GM23248 (cell line): ENCODE results near the gene PLEKHA6. TPM values are rescaled to one million over a fixed set of nuclear protein-coding genes. Genes with fewer than 3 reads are reported as not detected.

ENCODE experiments used
- DNase-seq: peaks from one replicate; pipeline ENCODE4 v3.0.0-alpha.2; 2015
- H2AFZ ChIP-seq: fragments of 200-600 bp; sonication (generic); 2 replicates; pipeline ENCODE4 v1.6.1; 2016; ENCODE audit warnings: antibody characterized with exemption
- H3F3A ChIP-seq: fragments of 200-600 bp; sonication (generic); 2 replicates; pipeline ENCODE4 v1.6.1; 2016; ENCODE audit warnings: mild to moderate bottlenecking, antibody characterized with exemption, mixed run types; ENCODE audit not compliant: insufficient read depth
- H3K27ac ChIP-seq: fragments of 200-600 bp; sonication (generic); 2 replicates; pipeline ENCODE4 v1.5.1; 2016; ENCODE audit warnings: mild to moderate bottlenecking
- H3K27me3 ChIP-seq: fragments of 200-600 bp; sonication (generic); replicated peaks from 2 replicates; pipeline ENCODE4 v1.6.1; 2016; ENCODE audit warnings: mild to moderate bottlenecking; ENCODE audit not compliant: insufficient read depth
- H3K36me3 ChIP-seq: fragments of 200-600 bp; sonication (generic); 2 replicates; pipeline ENCODE4 v1.6.1; 2016; ENCODE audit warnings: low read depth, mild to moderate bottlenecking
- H3K4me1 ChIP-seq: fragments of 200-600 bp; sonication (generic); 2 replicates; pipeline ENCODE4 v1.6.1; 2016; ENCODE audit warnings: mild to moderate bottlenecking; ENCODE audit not compliant: insufficient read depth
- H3K4me2 ChIP-seq: fragments of 200-600 bp; sonication (generic); one replicate; pipeline ENCODE4 v1.6.1; 2016; ENCODE audit warnings: mild to moderate bottlenecking; ENCODE audit not compliant: unreplicated experiment
- H3K4me3 ChIP-seq: fragments of 200-600 bp; sonication (generic); 2 replicates; pipeline ENCODE4 v1.5.1; 2016; ENCODE audit warnings: mild to moderate bottlenecking
- H3K79me2 ChIP-seq: fragments of 200-600 bp; sonication (generic); 2 replicates; pipeline ENCODE4 v1.6.1; 2016; ENCODE audit warnings: mild to moderate bottlenecking; ENCODE audit not compliant: insufficient read depth
- H3K9ac ChIP-seq: fragments of 200-600 bp; sonication (generic); 2 replicates; pipeline ENCODE4 v1.6.1; 2016; ENCODE audit warnings: mild to moderate bottlenecking
- H3K9me2 ChIP-seq: fragments of 200-600 bp; sonication (generic); 2 replicates; pipeline ENCODE4 v1.6.1; 2016; ENCODE audit warnings: mixed run types, mild to moderate bottlenecking, moderate library complexity; ENCODE audit not compliant: insufficient read depth
- H3K9me3 ChIP-seq: fragments of 200-600 bp; sonication (generic); one replicate; pipeline ENCODE4 v1.6.1; 2017; ENCODE audit warnings: low read depth
- H4K20me1 ChIP-seq: fragments of 200-600 bp; sonication (generic); 2 replicates; pipeline ENCODE4 v1.6.0; 2016; ENCODE audit not compliant: insufficient read depth
- EZH2 ChIP-seq: fragments of 200-600 bp; sonication (generic); IDR thresholded peaks from 2 replicates; pipeline ENCODE4 v1.6.1; 2018; ENCODE audit warnings: antibody characterized with exemption, mild to moderate bottlenecking; ENCODE audit not compliant: insufficient read depth, poor library complexity, severe bottlenecking
- EZH2phosphoT487 ChIP-seq: fragments of 200-600 bp; sonication (generic); IDR thresholded peaks from 2 replicates; pipeline ENCODE4 v1.6.1; 2018; ENCODE audit warnings: antibody characterized with exemption, moderate library complexity, mild to moderate bottlenecking, low read depth; ENCODE audit not compliant: insufficient read depth
- WGBS, 2 experiments: methylation state at CpG; one replicate each; pipeline ENCODE4 v1.1.6; 2015 to 2017; ENCODE audit warnings: low lambda C conversion rate in 2 of 2, low coverage in 1 of 2; ENCODE audit errors: missing lambda C conversion rate in 2 of 2; 5-methylcytosine and 5-hydroxymethylcytosine counted together
- in situ Hi-C: fragments of 300-500 bp; cut with MboI; formaldehyde crosslinking; loops from 2 replicates; pipeline ENCODE4 v1.15.0; 2020
- polyA plus RNA-seq: library from polyadenylated mRNA; unstranded; fragments of >200 nt; fragmentation: Nextera tagmentation; extraction: Ambion mirVana; gene quantifications from 2 replicates; pipeline ENCODE4 v1.2.1, GENCODE V29; 2016
- total RNA-seq: library from RNA; depleted of rRNA; stranded (reverse); fragments of >200 nt; shearing (Covaris generic); gene quantifications from 2 replicates; pipeline ENCODE4 v1.2.3, GENCODE V29; 2014

PLEKHA6 gene
- total and polyA plus RNA-seq, 2 experiments from 2014 or later, result 4.5 to 7.3 TPM

- peak overlapping the region; percentile 92 for H3K4me2 ChIP-seq
- peaks cover 52% of the 10 kb centered on the region for H4K20me1 ChIP-seq
- H3K9ac ChIP-seq, result peak overlapping the region; percentile 99
- peaks cover 54% of the 10 kb centered on the region for H3K36me3 ChIP-seq
- peak; percentile 30 for DNase-seq
- H2AFZ ChIP-seq, result no peak overlapping the region
- H3K4me1 ChIP-seq, result peaks cover 18% of the 10 kb centered on the region
- H3K79me2 ChIP-seq, result peaks cover 96% of the 10 kb centered on the region
- H3K27me3 ChIP-seq, result no peaks in the 10 kb centered on the region
- in situ Hi-C loops, result no loop called here
- H3K27ac ChIP-seq, result peak overlapping the region; percentile 0; the same call in 1 of the 2 replicates
- peaks cover 59% of the 10 kb centered on the region for H3F3A ChIP-seq
- H3K4me3 ChIP-seq, result peak overlapping the region; percentile 99
- H3K9me2 ChIP-seq, result no peaks in the 10 kb centered on the region
- 0 to 3% methylated on average over 3 of the region's 3 CpGs for WGBS, 2 experiments
- no peak for TF ChIP-seq EZH2
- no peak for TF ChIP-seq EZH2phosphoT487
- H3K9me3 ChIP-seq, result no peaks in the 10 kb centered on the region
Measured at GRCh38 chr1:204407295-204407971, 47.7 kb upstream of the PLEKHA6 start.

GRCh38 chr1:204406621-204407020, 46.9 kb upstream of the PLEKHA6 start:
- in situ Hi-C loops, result no loop called here
- Histone ChIP-seq H3K4me2 (peak overlapping the region; percentile 92), H2AFZ (no peak overlapping the region), H3K79me2 (peaks cover 100% of the 10 kb centered on the region), H3K36me3 (peaks cover 62% of the 10 kb centered on the region), H4K20me1 (peaks cover 52% of the 10 kb centered on the region), H3K4me1 (peaks cover 15% of the 10 kb centered on the region), H3F3A (peaks cover 67% of the 10 kb centered on the region), H3K9me2 (no peaks in the 10 kb centered on the region), H3K4me3 (peak overlapping the region; percentile 99), H3K9me3 (no peaks in the 10 kb centered on the region), H3K27ac (0 out of 2 replicates have a peak overlapping the region, but pooled peaks have one; percentile 0), H3K27me3 (no peaks in the 10 kb centered on the region), H3K9ac (peak overlapping the region; percentile 99)
- no peak for DNase-seq
- 62 to 69% methylated on average over 4 of the region's 4 CpGs for WGBS, 2 experiments
- TF ChIP-seq EZH2phosphoT487, result no peak
- TF ChIP-seq EZH2, result no peak

- TF ChIP-seq EZH2 (no peak), EZH2phosphoT487 (no peak)
- Histone ChIP-seq H3K4me1 (peaks cover 15% of the 10 kb centered on the region), H3K27ac (no peak overlapping the region), H3F3A (peaks cover 73% of the 10 kb centered on the region), H2AFZ (no peak overlapping the region), H3K79me2 (peaks cover 96% of the 10 kb centered on the region), H3K4me2 (peak overlapping the region; percentile 92), H3K27me3 (no peaks in the 10 kb centered on the region), H4K20me1 (peaks cover 52% of the 10 kb centered on the region), H3K4me3 (peak overlapping the region; percentile 99), H3K9me2 (no peaks in the 10 kb centered on the region), H3K36me3 (peaks cover 67% of the 10 kb centered on the region), H3K9me3 (no peaks in the 10 kb centered on the region), H3K9ac (peak overlapping the region; percentile 99; the same call in 1 of the 2 replicates)
- 24 to 31% methylated on average over 2 of the region's 2 CpGs for WGBS, 2 experiments
- DNase-seq, result peak; percentile 25
- in situ Hi-C loops, result no loop called here
Measured at GRCh38 chr1:204405988-204406387, 46.3 kb upstream of the PLEKHA6 start.

GRCh38 chr1:204404629-204405028, 44.9 kb upstream of the PLEKHA6 start:
- Histone ChIP-seq H4K20me1 (peaks cover 43% of the 10 kb centered on the region), H3K36me3 (peaks cover 73% of the 10 kb centered on the region), H3K27me3 (no peaks in the 10 kb centered on the region), H3K4me3 (no peak overlapping the region), H3F3A (peaks cover 74% of the 10 kb centered on the region), H3K9me2 (no peaks in the 10 kb centered on the region), H3K9me3 (no peaks in the 10 kb centered on the region), H2AFZ (no peak overlapping the region), H3K79me2 (peaks cover 83% of the 10 kb centered on the region), H3K4me2 (no peak overlapping the region), H3K4me1 (peaks cover 15% of the 10 kb centered on the region), H3K9ac (0 out of 2 replicates have a peak overlapping the region, but pooled peaks have one; percentile 13), H3K27ac (no peak overlapping the region)
- in situ Hi-C loops, result no loop called here
- TF ChIP-seq EZH2phosphoT487, result no peak
- TF ChIP-seq EZH2, result no peak
- no peak for DNase-seq
- WGBS, 2 experiments, result 93 to 95% methylated on average over 2 of the region's 2 CpGs
